ENCODE data around the gene LRMDA. TPM values are rescaled to one million over a fixed set of nuclear protein-coding genes. Genes with fewer than 3 reads are reported as not detected.

Gene LRMDA
- total RNA-seq, 2 donors from 2014 or later = 9.6 to 12.6 TPM

DNA sequence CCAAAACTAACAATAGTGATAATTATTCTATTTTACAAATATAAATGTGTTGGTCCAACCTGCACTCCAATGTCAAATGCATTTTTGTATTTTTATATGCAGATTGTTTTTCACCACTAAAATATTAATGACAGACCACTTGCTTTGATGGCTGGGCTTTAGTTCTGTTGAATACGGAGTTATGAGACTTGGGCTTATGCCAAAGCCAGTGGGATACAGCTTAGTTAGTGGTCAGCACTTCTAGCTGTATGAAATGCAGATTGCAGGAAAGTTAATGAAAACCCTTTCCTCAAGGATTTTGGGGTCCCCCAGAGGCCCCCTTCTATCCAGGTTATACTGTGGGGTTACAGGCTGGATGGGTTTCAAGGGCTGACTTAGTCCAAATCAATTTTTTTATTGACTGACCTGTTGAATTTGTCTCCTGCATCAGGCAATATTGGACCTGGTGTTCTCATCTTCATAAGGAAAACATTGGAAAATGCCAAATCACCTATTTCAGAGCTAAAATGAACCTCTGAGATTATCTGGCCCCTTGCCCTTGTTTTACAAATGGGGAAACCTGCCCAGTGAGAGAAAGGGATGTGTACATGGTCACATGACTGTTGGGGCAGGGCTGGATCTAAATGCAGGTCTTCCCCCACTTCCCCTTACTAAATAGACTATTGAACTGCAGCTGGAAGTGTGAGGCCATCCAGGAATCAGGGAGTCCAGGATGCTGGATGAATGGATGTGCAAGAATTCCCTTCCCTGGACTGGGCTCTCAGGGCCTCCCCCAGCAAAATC is 1120.9 kb downstream of the LRMDA start:
- Histone ChIP-seq H3K9me3 (no peaks in the 10 kb centered on the region), H3K4me1 (replicated peaks) (no peaks in the 10 kb centered on the region), H3K4me3 (no peak overlapping the region), H3K27me3 (replicated peaks; ENCODE audit: insufficient read depth) (no peaks in the 10 kb centered on the region), H3K27ac (no peak overlapping the region), H3K36me3 (no peaks in the 10 kb centered on the region)
- TF ChIP-seq POLR2AphosphoS5 (IDR thresholded peaks at IDR 0.05) (no peak), CTCF (IDR thresholded peaks at IDR 0.05) (no peak), POLR2A (IDR thresholded peaks at IDR 0.05) (no peak)
- no peak for DNase-seq (ENCODE audit: low spot score)
- intact Hi-C loops (cut with DNase I) = loop anchor here (5.0 to 10.0 kb wide), 2 partner anchors 300 to 433 kb away; no protein-coding TSS in a partner anchor
- WGBS = 67% methylated on average over 1 of the region's 1 CpG

DNA sequence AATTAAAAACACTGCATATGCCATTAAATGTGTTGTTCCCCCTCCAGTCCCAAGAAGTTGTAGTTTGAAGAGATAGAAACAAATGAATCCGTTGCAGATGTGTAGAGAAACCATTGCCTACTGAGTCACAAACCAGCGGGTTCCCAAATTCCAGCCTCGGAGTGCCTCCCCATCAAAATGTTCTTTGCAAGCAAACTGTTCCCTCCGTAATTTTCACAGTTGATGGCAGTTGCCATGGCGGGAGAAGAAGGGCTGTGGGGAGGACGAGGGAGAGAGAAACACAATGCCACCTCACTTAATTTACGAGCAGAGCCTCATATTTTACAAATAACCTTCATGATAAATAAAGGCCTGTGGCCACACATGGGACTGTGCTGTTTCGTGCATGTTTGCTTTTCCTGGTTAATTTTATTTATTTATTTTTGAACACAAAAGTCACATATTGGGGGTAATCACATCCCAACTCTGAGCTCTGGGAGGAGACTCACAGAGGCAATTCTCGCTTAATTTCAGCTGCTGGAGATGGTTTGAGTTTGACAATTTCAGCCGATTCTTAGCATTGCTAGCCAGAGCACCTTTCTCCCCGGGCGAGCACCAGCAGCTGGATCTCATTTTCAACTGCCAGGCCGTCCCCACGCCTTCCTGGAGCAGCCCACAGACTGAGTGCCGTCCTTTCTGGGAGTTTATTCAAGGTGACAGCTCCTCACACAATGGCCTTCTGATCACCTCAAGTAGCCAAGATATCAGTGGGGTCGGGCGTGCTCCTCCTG is 1122.0 kb downstream of the LRMDA start:
- TF ChIP-seq POLR2AphosphoS5 (IDR thresholded peaks at IDR 0.05) (no peak), CTCF (IDR thresholded peaks at IDR 0.05) (no peak), POLR2A (IDR thresholded peaks at IDR 0.05) (no peak)
- intact Hi-C loops (cut with DNase I) = loop anchor here (5.0 to 10.0 kb wide), 2 partner anchors 301 to 431 kb away; no protein-coding TSS in a partner anchor

GRCh38 chr10:76554033-76554408 is 1122.6 kb downstream of the LRMDA start:
- DNase-seq (ENCODE audit: low spot score) = no peak
- Histone ChIP-seq H3K27me3 (replicated peaks; ENCODE audit: insufficient read depth) (no peaks in the 10 kb centered on the region), H3K4me1 (replicated peaks) (no peaks in the 10 kb centered on the region), H3K36me3 (no peaks in the 10 kb centered on the region), H3K4me3 (no peak overlapping the region), H3K9me3 (no peaks in the 10 kb centered on the region), H3K27ac (peak overlapping the region; percentile 9 to 29)
- TF ChIP-seq CTCF (IDR thresholded peaks at IDR 0.05) (no peak), POLR2A (IDR thresholded peaks at IDR 0.05) (no peak), POLR2AphosphoS5 (IDR thresholded peaks at IDR 0.05) (no peak)
- intact Hi-C loops (cut with DNase I) = loop anchor here (5.0 to 10.0 kb wide), 2 partner anchors 302 to 431 kb away; no protein-coding TSS in a partner anchor
- whole genome bisulfite sequencing = 77% methylated on average over 7 of the region's 7 CpGs

More for the DNA sequence above, 1122.0 kb downstream of the LRMDA start:
- Histone ChIP-seq H3K9me3 (no peaks in the 10 kb centered on the region), H3K27ac (peak overlapping the region; percentile 9 to 29), H3K4me3 (no peak overlapping the region), H3K27me3 (replicated peaks; ENCODE audit: insufficient read depth) (no peaks in the 10 kb centered on the region), H3K36me3 (no peaks in the 10 kb centered on the region), H3K4me1 (replicated peaks) (no peaks in the 10 kb centered on the region)
- 62% methylated on average over 17 of the region's 17 CpGs for WGBS
- no peak for DNase-seq (ENCODE audit: low spot score)

DNA sequence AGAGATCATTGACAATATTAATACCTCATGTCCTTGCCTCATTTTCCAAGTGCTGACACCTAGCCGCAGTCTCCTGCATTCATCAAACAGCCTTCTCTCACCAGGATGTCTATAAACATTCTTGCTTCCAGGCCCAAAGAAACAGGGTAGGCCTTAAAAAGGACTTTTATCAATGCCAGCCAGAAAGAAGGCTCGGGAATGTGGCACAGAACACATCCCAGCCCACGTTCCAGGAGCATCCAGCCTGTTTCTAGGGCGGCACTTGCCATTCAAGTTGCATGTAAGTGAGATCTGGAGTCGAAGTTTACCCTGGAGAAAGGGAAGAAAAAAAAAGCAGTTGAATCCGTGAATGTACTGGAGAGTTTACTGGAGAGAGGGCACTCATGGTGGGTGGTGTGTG is 1123.1 kb downstream of the LRMDA start:
- Histone ChIP-seq H3K27me3 (replicated peaks; ENCODE audit: insufficient read depth) (no peaks in the 10 kb centered on the region), H3K4me1 (replicated peaks) (no peaks in the 10 kb centered on the region), H3K4me3 (no peak overlapping the region), H3K27ac (no peak overlapping the region), H3K9me3 (no peaks in the 10 kb centered on the region), H3K36me3 (no peaks in the 10 kb centered on the region)
- 64% methylated on average over 6 of the region's 6 CpGs for WGBS
- intact Hi-C loops (cut with DNase I) = loop anchor here (5.0 to 10.0 kb wide), 2 partner anchors 302 to 430 kb away; no protein-coding TSS in a partner anchor
- TF ChIP-seq POLR2A (IDR thresholded peaks at IDR 0.05) (no peak), POLR2AphosphoS5 (IDR thresholded peaks at IDR 0.05) (no peak), CTCF (IDR thresholded peaks at IDR 0.05) (no peak)
- DNase-seq (ENCODE audit: low spot score) = no peak
